Right lobe of liver (tissue), 4 donors: ENCODE results near the gene CORO2A.

Source experiments
- POLR2A ChIP-seq: fragments of 450-650 bp; IDR thresholded peaks from one replicate; pipeline ENCODE4 v1.6.1; 2017; ENCODE audit warnings: antibody characterized with exemption, mild to moderate bottlenecking
- TF ChIP-seq, protein P1 (sequence below), 4 donors: fragments of 200-600 bp in 3 of 4; fragments of 450-650 bp in 1 of 4; IDR thresholded peaks; one replicate each; pipeline versions ENCODE4 v1.5.1 to v1.8.0; 2016 to 2022; ENCODE audit warnings: antibody characterized with exemption in 4 of 4, mild to moderate bottlenecking in 2 of 4
- donor health status: DM: no; HTN: no; CAD: no.
- donor health status: DM: no; HTN: no; CAD: no.
- donor health status: DM: no; HTN: yes; CAD: no.

DNA sequence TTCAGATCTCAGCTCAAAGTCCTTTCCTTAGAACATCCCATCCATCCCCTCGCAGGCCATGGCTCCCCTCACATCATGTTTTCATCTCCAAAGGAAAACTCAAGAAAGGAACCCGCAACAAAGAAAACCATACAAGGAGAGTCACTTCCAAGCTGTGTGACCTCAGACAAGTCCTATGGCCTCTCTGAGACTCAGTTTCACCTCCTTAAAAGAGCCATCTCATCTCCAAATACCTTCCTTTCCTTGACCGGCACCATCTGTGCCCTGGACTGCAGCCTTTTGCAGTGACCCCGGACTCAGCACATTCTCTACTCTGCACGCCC is 10.7 kb downstream of the CORO2A start:
- TF ChIP-seq, protein P1, sequence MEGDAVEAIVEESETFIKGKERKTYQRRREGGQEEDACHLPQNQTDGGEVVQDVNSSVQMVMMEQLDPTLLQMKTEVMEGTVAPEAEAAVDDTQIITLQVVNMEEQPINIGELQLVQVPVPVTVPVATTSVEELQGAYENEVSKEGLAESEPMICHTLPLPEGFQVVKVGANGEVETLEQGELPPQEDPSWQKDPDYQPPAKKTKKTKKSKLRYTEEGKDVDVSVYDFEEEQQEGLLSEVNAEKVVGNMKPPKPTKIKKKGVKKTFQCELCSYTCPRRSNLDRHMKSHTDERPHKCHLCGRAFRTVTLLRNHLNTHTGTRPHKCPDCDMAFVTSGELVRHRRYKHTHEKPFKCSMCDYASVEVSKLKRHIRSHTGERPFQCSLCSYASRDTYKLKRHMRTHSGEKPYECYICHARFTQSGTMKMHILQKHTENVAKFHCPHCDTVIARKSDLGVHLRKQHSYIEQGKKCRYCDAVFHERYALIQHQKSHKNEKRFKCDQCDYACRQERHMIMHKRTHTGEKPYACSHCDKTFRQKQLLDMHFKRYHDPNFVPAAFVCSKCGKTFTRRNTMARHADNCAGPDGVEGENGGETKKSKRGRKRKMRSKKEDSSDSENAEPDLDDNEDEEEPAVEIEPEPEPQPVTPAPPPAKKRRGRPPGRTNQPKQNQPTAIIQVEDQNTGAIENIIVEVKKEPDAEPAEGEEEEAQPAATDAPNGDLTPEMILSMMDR (IDR thresholded peaks at IDR 0.05), result no peak
- TF ChIP-seq POLR2A, result no peak
